ENCODE measurements around the gene BCAR3.

The BCAR3 gene

GRCh38 chr1:93671099-93671621 is 10.5 kb downstream of the BCAR3 start:
- ATAC-seq (ENCODE audit: insufficient read depth, low read depth): no peak
- Histone ChIP-seq H3K9ac (ENCODE audit: low read depth, low read length) (no peak overlapping the region), H3K27me3 (ENCODE audit: insufficient read depth, low read length, poor library complexity) (no peaks in the 10 kb centered on the region), H2AFZ (ENCODE audit: low read depth, low read length) (no peak overlapping the region), H3K4me1 (ENCODE audit: insufficient read depth, low read length) (no peaks in the 10 kb centered on the region), H3K4me3 (ENCODE audit: low read depth in 1 of 2, low read length in 2 of 2) (no peak overlapping the region), H3K27ac (ENCODE audit: low read length) (no peak overlapping the region), H3K79me2 (ENCODE audit: insufficient read depth, low read length) (no peaks in the 10 kb centered on the region), H3K4me2 (ENCODE audit: insufficient read depth, low read length) (no peak overlapping the region), H3K36me3 (ENCODE audit: insufficient read depth, low read length) (no peaks in the 10 kb centered on the region), H4K20me1 (ENCODE audit: insufficient read depth, low read length) (no peaks in the 10 kb centered on the region), H3K9me3 (ENCODE audit: insufficient read depth, low read length, severe bottlenecking) (no peaks in the 10 kb centered on the region)
- DNase-seq: no peak
- TF ChIP-seq CTCF (IDR thresholded peaks at IDR 0.05; ENCODE audit: borderline replicate concordance, extremely low read depth, low read length, poor library complexity, severe bottlenecking) (no peak), EZH2 (IDR thresholded peaks at IDR 0.05; ENCODE audit: borderline replicate concordance, low read depth, low read length, severe bottlenecking) (no peak)

DNA sequence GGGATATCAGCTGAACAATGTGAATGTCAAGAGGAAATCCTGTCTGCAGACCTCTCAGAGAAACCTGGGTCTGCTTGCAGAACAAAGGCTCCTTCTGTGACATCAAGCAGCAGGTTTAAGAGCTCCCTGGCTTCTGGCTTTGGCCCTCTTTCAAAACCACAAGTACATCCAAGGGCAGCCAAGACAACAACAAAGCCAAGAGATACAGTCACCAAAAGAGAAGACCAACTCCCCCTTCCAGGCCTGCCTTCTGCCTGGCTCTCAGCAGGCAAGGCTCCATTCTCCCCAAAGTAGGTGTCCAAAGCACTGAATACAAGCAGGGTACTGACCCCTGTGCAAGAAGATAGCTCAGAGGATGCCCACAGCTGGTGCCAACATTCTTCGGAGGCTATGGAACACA is 11.5 kb downstream of the BCAR3 start:
- DNase-seq (peak; percentile 37), ATAC-seq (ENCODE audit: insufficient read depth, low read depth) (peak; percentile 74)
- no peaks in the 10 kb centered on the region for H3K79me2 ChIP-seq (ENCODE audit: insufficient read depth, low read length)
- H4K20me1 ChIP-seq (ENCODE audit: insufficient read depth, low read length): no peaks in the 10 kb centered on the region
- no peak overlapping the region for H3K4me2 ChIP-seq (ENCODE audit: insufficient read depth, low read length)
- no peak overlapping the region for H3K4me3 ChIP-seq (ENCODE audit: low read depth in 1 of 2, low read length in 2 of 2)
- H3K9ac ChIP-seq (ENCODE audit: low read depth, low read length): no peak overlapping the region
- H3K36me3 ChIP-seq (ENCODE audit: insufficient read depth, low read length): no peaks in the 10 kb centered on the region
- H2AFZ ChIP-seq (ENCODE audit: low read depth, low read length): no peak overlapping the region
- no peaks in the 10 kb centered on the region for H3K9me3 ChIP-seq (ENCODE audit: insufficient read depth, low read length, severe bottlenecking)
- no peaks in the 10 kb centered on the region for H3K27me3 ChIP-seq (ENCODE audit: insufficient read depth, low read length, poor library complexity)
- H3K27ac ChIP-seq (ENCODE audit: low read length): no peak overlapping the region
- no peaks in the 10 kb centered on the region for H3K4me1 ChIP-seq (ENCODE audit: insufficient read depth, low read length)
- TF ChIP-seq CTCF (IDR thresholded peaks at IDR 0.05; ENCODE audit: borderline replicate concordance, extremely low read depth, low read length, poor library complexity, severe bottlenecking) (no peak), EZH2 (IDR thresholded peaks at IDR 0.05; ENCODE audit: borderline replicate concordance, low read depth, low read length, severe bottlenecking) (no peak)

DNA sequence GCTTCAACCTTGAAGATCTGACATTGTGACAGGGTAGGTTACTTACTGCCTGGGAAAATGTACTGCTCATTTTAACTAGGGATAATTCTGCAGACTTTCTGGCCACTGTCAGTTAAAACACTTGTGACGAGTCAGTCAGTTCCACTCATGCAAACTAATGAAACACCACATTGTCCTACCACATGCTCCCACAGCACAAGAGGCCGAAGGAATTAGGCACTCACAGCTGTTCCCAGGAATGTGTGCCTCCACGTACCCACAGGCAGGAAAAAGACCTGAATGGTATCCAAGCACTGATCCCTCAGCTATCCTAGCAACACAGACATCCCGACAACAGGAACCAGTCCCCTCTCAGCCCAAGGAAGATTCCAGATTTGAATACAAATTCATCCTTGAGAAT is 12.3 kb downstream of the BCAR3 start:
- H2AFZ ChIP-seq (ENCODE audit: low read depth, low read length): no peak overlapping the region
- no peaks in the 10 kb centered on the region for H3K9me3 ChIP-seq (ENCODE audit: insufficient read depth, low read length, severe bottlenecking)
- DNase-seq (no peak), ATAC-seq (ENCODE audit: insufficient read depth, low read depth) (no peak)
- no peaks in the 10 kb centered on the region for H3K79me2 ChIP-seq (ENCODE audit: insufficient read depth, low read length)
- TF ChIP-seq EZH2 (IDR thresholded peaks at IDR 0.05; ENCODE audit: borderline replicate concordance, low read depth, low read length, severe bottlenecking) (no peak), CTCF (IDR thresholded peaks at IDR 0.05; ENCODE audit: borderline replicate concordance, extremely low read depth, low read length, poor library complexity, severe bottlenecking) (no peak)
- H3K27me3 ChIP-seq (ENCODE audit: insufficient read depth, low read length, poor library complexity): no peaks in the 10 kb centered on the region
- H3K4me3 ChIP-seq (ENCODE audit: low read depth in 1 of 2, low read length in 2 of 2): no peak overlapping the region
- no peak overlapping the region for H3K27ac ChIP-seq (ENCODE audit: low read length)
- no peaks in the 10 kb centered on the region for H4K20me1 ChIP-seq (ENCODE audit: insufficient read depth, low read length)
- no peaks in the 10 kb centered on the region for H3K36me3 ChIP-seq (ENCODE audit: insufficient read depth, low read length)
- H3K9ac ChIP-seq (ENCODE audit: low read depth, low read length): no peak overlapping the region
- no peak overlapping the region for H3K4me2 ChIP-seq (ENCODE audit: insufficient read depth, low read length)
- H3K4me1 ChIP-seq (ENCODE audit: insufficient read depth, low read length): no peaks in the 10 kb centered on the region

DNA sequence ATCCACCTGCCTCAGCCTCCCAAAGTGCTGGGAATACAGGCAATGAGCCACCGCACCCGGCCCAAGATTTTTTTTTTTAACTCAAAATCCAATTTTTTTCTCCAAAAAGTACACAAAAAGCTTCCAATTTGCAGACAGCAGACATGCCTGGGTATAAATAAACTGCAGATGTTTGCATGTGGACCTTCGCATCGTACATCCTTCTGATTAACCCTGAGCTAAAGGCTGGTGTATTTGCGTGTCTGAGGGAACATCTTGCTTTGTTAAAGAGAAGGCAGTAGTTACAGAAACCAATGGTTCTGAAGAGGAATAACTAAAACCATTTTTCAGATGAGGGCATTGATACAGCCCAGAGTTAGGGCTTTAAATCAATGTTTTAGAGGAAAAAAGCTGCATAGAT is 12.7 kb downstream of the BCAR3 start:
- DNase-seq (no peak), ATAC-seq (ENCODE audit: insufficient read depth, low read depth) (no peak)
- Histone ChIP-seq H3K9ac (ENCODE audit: low read depth, low read length) (no peak overlapping the region), H3K79me2 (ENCODE audit: insufficient read depth, low read length) (no peaks in the 10 kb centered on the region), H3K4me1 (ENCODE audit: insufficient read depth, low read length) (no peaks in the 10 kb centered on the region), H3K27me3 (ENCODE audit: insufficient read depth, low read length, poor library complexity) (no peaks in the 10 kb centered on the region), H4K20me1 (ENCODE audit: insufficient read depth, low read length) (no peaks in the 10 kb centered on the region), H3K9me3 (ENCODE audit: insufficient read depth, low read length, severe bottlenecking) (no peaks in the 10 kb centered on the region), H3K4me2 (ENCODE audit: insufficient read depth, low read length) (no peak overlapping the region), H3K36me3 (ENCODE audit: insufficient read depth, low read length) (no peaks in the 10 kb centered on the region), H2AFZ (ENCODE audit: low read depth, low read length) (no peak overlapping the region), H3K4me3 (ENCODE audit: low read depth in 1 of 2, low read length in 2 of 2) (no peak overlapping the region), H3K27ac (ENCODE audit: low read length) (no peak overlapping the region)
- TF ChIP-seq EZH2 (IDR thresholded peaks at IDR 0.05; ENCODE audit: borderline replicate concordance, low read depth, low read length, severe bottlenecking): no peak
- TF ChIP-seq CTCF (IDR thresholded peaks at IDR 0.05; ENCODE audit: borderline replicate concordance, extremely low read depth, low read length, poor library complexity, severe bottlenecking): no peak
